Measurements from ENCODE around the gene OSBPL6.

The OSBPL6 gene

GRCh38 chr2:178448968-178449661, 254.8 kb downstream of the OSBPL6 start:
- no peak for DNase-seq (ENCODE audit: low spot score)

- DNase-seq (ENCODE audit: low spot score), result no peak
Observed at GRCh38 chr2:178449700-178450523, 255.6 kb downstream of the OSBPL6 start.

GRCh38 chr2:178450524-178450773, 256.1 kb downstream of the OSBPL6 start:
- DNase-seq (ENCODE audit: low spot score), result no peak

- peak; percentile 91 for DNase-seq (ENCODE audit: low spot score)
Observed at GRCh38 chr2:178450774-178451525, 256.6 kb downstream of the OSBPL6 start, which contains the start of the genes PJVK and PRKRA. Gene PJVK, plus strand, starts transcription at chr2:178451378. Its CDS starts 2,032 bp downstream, at chr2:178453410. Gene PRKRA, minus strand, starts transcription at chr2:178451175. Its CDS starts 145 bp downstream, at chr2:178451030.

- DNase-seq (ENCODE audit: low spot score), result no peak
Observed at GRCh38 chr2:178452334-178452733, 258.0 kb downstream of the OSBPL6 start.
